ENCODE results near the gene ATP6V1G2.

Gene ATP6V1G2

DNA sequence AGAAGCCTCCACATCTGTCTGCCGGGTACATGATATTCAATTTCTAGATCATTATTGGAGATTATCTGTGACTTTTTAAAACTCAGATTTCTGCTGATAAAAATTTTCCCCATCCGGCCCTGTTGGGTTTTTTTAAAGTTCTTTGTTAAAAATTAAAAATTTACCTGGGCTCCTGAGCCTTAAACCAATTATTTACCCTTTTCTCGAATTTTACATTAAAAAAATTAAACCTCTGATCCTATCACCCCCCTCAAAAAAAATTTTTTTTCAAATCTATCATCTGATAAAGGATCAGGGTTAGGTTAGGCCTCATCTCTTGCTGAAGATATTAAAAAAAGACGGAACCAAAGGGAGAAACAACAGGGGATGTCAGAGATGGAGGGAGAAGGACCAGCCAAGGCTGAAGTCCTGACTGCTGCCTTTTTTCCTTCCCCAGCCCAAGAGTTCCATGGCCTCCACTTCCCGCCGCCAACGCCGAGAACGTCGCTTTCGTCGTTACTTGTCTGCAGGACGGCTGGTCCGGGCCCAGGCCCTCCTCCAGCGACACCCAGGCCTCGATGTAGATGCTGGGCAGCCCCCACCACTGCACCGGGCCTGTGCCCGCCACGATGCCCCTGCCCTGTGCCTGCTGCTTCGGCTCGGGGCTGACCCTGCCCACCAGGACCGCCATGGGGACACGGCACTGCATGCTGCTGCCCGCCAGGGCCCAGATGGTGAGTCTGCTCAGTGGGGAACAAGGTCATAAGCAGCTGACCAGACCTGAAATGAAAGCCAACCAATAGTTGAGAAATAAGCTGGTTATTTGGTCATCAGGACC lies 1.5 kb upstream of the ATP6V1G2 start:
- DNase-seq (ENCODE audit: low read depth): no peak

DNA sequence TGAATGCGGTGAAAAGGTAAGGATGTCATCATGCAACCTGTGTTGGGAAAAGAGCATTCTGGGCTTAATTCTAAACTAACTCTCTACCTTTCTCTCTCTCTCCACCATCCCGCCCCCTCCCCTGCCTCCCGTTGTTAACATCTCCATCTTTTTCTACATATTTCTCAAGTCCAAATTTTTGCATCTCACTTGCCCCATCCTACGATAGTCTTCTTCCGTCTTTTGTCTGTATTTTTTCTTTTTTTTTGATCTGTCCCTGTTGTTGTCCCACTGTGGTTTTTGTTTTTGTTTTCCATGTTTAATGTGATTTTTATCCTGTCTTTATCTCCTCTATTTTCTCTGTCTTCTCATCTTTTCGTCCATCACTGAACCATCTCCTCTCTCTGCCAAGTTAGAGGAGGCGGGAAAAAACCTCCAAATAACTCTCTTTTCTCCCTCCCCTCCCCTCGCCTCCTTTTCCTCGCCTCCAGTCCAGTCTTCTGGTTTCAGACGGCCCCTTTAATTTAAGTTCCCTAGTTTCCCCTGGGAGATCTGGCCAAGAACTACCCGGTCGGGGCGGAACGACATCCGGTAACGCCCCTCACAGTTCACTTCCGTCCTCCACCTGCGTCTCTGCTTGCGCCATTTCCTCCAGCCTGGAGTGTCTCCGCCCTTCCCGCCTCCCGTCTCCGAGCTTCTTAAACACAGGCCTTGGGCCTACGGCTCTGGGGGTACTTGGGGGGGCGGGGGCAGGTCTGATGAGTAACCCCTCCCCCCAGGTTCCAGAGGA lies 734 bp upstream of the ATP6V1G2 start, which contains the start of gene NFKBIL1:
Gene NFKBIL1, plus strand, starts transcription at position 651 of the 769 bp plus-strand sequence. Its CDS starts 87 bp downstream, at position 738.
- DNase-seq (ENCODE audit: low read depth): peak; percentile 98

- DNase-seq (ENCODE audit: low read depth): no peak
These were observed 1.1 kb downstream of the ATP6V1G2 start for GRCh38 chr6:31545291-31545690.

DNA sequence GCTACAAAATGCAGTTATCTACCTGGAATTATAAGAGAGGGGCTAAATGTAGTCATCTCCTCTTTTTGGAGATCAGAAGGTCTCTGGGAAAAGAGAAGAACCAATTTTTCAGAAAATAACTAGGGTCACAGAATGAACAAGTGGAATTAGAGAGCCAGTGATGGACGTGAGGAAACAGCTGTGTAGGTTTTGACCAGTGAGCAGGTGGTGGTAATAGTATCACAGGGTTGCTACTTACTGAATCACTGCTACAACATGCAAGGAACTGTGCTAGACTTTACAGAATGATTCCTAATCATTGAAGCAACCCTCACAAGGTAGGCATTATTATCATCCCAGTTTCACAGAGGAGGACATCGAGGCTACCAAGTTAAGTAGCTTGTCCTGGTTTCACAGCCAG lies 1.7 kb downstream of the ATP6V1G2 start:
- DNase-seq (ENCODE audit: low read depth): no peak

DNA sequence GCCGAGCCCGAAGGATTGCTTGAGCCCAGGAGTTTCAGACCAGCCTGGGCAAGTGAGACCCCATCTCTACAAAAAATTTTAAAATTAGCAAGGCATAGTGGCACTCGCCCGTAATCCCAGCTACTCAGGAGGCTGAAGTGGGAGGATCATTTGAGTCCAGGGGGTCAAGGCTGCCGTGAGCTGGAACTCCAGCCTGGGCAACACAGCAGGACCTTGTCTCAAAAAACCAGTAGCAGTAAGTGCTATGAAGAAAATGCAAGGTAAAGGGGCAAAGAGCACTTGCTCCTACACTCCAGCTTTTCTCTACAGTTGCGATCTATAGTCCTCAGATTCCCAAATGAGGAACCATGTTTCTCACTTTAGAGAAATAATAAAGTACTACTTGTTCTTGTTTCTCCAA lies 2.8 kb downstream of the ATP6V1G2 start:
- DNase-seq (ENCODE audit: low read depth): no peak

DNA sequence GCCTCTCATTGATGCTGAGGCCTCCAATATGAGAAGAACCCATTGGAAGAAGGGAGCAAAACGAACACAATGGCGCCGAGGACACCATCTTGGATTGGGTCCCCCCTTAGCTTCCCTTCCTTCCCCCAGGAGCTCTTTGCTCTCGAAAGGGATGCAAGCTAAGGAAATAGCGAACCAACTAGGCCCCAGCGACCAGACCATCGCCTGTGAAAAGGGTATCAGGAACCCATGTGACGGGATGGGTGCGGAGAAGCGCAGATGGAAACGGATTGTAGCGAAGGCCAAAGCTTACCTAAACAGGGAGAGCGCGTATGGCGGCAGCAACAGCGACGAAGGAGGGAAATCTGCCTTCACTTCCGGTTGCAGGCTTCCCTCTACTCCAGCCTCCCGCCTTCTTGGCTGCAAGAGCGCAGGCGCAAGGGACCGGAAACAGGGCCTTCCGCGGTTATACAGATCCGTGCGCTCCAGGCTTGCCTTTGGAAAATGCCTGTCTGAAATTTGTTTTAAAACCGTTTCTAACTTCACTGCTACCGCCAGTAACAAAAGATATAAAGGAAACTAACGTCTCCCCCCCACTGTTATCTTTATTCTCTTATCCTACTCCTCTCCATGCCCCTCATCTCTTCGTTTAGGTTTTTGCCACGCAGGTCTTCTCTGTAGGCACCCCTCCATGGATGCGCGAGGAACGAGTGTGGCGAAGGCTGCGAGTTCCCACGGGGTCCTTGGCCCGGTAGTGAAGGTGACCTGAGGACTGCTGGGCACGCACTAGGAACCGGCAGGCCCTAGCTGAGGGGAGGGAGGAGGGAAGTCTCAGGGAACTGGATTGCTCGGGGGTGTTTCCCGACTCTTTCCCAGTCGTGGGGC lies 4.5 kb downstream of the ATP6V1G2 start, which contains the start of gene DDX39B:
Gene DDX39B, minus strand, starts transcription at position 346 of the 864 bp plus-strand sequence. CDS start 1,471 bp downstream, outside the sequence.
- peak; percentile 95 for DNase-seq (ENCODE audit: low read depth)

DNA sequence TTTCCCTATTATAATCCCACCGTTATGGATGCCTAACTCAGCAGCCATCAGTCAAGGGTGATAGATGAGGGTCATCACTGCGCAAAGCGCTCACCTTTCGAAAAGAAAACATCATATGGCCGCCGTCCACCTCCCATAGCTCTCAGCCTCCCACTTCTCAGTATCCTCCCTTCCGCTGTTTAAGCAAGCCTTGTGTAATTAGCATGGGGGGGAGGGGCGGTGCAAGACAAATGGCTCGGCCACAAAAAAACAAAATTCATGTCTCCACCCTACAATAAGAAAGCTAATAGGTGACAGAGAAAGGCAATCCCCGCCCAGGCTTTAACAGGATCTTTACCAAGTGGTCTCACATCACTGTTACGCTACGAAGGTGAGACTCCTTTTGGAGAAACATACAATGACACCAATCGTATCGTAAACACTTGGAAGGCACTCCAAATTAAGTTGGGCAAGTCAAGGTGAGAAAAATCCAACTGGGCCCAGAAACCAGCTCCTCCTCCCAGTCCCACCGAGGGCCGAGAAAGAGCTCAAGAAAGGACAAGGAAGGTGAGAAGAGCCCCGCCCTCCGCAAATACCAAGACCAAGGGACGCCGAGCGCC lies 5.2 kb downstream of the ATP6V1G2 start:
- DNase-seq (ENCODE audit: low read depth): no peak

DNA sequence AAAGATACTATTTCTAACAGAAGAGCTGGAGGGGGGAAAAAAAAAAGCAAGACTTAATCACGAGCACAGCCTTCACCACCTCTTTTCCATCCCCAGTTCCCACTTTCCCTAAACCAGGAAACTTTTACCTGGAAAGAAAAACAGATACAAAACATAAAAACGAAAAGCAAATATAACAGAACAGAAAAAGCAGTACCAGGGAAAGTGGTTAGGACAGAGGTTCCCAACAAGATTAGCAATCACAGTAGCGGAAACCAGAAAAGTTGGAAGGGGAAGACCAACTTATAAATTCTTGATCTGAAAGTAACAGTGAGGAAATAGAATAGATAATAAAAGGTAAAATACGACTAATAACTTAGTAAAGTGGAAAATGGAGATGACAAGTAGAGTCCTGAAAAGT lies 5.8 kb downstream of the ATP6V1G2 start:
- DNase-seq (ENCODE audit: low read depth): no peak

DNA sequence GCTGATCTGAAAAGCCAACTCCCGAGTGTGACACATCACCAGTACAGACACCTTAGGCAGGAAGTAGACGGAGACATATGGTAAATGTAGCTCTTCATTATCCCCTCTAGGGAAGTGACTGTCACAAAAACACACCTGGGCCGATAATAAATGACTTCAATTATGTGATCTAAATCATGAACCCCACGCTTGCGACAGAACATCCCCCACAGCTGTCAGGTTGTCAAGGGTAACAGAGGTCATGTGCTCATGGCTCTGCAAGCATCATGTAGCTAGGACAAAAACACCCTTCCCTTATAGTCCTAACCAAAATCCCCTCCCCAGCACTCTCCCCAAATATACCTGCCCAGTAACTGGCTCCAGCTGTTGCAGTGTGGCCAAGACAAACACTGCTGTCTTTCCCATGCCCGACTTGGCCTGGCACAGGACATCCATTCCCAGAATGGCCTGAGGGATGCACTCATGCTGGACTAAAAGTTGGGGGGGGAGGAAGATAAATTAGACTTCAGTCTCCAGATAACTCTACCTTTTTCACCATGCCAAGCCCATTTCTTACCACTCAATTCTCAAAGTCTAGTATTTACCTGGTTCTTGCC lies 7.5 kb downstream of the ATP6V1G2 start:
- DNase-seq (ENCODE audit: low read depth): no peak

- no peak for DNase-seq (ENCODE audit: low read depth)
These were observed 10.7 kb downstream of the ATP6V1G2 start for GRCh38 chr6:31535538-31536324.

DNA sequence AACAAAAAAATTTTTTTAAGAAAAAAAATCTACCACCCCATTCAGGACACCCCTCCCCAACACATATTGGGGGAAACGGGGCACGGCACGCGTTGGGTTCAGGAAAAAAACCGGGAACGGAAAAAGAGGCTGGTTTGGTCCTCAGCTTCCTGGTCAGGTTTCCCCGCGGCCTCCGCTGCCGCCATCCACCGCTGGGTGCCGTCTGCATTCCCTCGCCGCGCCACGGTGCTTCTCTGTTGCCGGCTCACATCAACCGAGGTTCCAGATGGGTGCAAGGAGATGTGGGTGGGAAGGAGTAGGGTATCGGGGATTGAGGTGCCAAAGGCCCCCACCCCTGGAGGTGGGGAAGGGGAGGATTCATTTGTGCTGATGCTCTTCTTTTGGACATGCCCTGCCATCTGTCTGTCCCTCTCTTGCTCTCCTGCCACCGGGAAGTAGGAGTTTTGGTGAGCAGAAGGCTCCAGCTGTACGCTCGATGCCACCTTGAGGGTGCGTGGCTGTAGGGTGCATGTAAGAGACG lies 11.8 kb downstream of the ATP6V1G2 start:
- DNase-seq (ENCODE audit: low read depth): no peak

DNA sequence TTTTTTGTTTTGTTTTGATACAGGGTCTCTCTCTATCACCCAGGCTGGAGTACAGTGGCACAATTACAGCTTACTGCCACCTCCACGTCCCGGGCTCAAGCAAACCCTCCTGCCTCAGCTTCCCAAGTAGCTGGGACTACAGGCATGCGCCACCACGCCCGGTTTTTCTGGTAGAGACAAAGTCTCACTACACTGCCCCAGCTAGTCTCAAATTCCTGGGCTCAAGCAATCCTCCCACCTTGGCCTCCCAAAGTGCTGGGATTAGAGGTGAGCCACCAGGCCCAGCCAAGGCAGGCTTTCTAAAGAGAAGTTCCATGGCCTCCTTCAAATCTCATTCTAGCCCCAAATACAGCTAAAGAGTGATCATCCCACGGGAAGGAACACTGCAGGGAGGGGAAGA lies 12.4 kb downstream of the ATP6V1G2 start:
- no peak for DNase-seq (ENCODE audit: low read depth)

DNA sequence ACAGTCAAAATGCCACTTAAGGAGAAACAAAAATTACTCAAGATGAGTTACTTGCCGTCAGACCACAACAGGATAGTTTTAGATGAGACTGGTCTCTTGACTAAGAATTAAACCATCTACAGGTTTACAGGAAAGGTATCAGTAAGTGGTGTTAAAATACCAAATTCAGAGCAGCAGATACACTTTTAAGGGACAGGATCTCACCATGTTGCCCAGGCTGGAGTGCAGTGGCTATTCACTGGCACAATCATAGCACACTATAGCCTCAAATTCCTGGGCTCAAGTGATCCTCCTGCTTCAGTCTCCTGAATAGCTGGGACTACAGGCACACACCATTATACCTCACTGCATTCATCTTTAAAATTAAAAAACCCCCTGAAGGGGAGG lies 13.0 kb downstream of the ATP6V1G2 start:
- no peak for DNase-seq (ENCODE audit: low read depth)

- no peak for DNase-seq (ENCODE audit: low read depth)
These were observed 13.6 kb downstream of the ATP6V1G2 start for GRCh38 chr6:31532644-31533454.

- DNase-seq (ENCODE audit: low read depth): no peak
These were observed 14.4 kb downstream of the ATP6V1G2 start for GRCh38 chr6:31531771-31532643.

DNA sequence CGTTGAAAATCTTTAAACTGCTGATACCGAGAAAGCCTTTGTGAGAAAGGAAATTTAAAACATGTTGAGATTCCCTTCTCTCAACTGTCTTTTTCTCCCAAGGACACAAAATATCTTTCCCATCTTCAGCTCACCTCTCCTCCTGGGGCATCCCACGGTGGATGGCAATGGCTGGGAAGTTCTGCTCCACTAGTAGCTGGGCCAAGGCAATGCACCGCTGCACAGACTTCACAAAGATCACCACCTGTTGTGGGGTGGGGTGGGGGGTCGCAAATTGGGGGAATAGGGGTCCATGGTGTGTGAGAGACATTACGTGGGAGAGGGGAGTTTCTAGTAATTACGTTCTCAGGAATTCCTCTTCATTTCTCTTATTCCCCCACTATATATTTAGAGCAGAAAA lies 15.2 kb downstream of the ATP6V1G2 start:
- no peak for DNase-seq (ENCODE audit: low read depth)

- DNase-seq (ENCODE audit: low read depth): no peak
These were observed 15.7 kb downstream of the ATP6V1G2 start for GRCh38 chr6:31530659-31531058.
